ENCODE data around the gene LMNTD1. TPM values are rescaled to one million over a fixed set of nuclear protein-coding genes. Genes with fewer than 3 reads are reported as not detected.
A peak's percentile ranks its signal among the peaks of the same experiment; 100 is the strongest.

The LMNTD1 gene
- total and polyA plus RNA-seq, 2 experiments from 2014 or later, result 0.87 TPM; not detected in 1

- peak overlapping the region; percentile 68 for H3K27ac ChIP-seq
- no peak for TF ChIP-seq CTCF (IDR thresholded peaks at IDR 0.05; ENCODE audit: poor library complexity)
- TF ChIP-seq EZH2 (IDR thresholded peaks at IDR 0.05; ENCODE audit: borderline replicate concordance), result no peak
- TF ChIP-seq EZH2phosphoT487 (IDR thresholded peaks at IDR 0.05; ENCODE audit: low read depth, severe bottlenecking, unreplicated experiment), result no peak
- no peak overlapping the region for H2AFZ ChIP-seq
- no peaks in the 10 kb centered on the region for H3K4me1 ChIP-seq (ENCODE audit: insufficient read depth)
- no peaks in the 10 kb centered on the region for H4K20me1 ChIP-seq (ENCODE audit: insufficient read depth, poor library complexity, severe bottlenecking)
- no peaks in the 10 kb centered on the region for H3K9me3 ChIP-seq (ENCODE audit: low read depth)
- WGBS (ENCODE audit: low lambda C conversion rate, missing lambda C conversion rate), result 85% methylated on average over 2 of the region's 2 CpGs
- no peaks in the 10 kb centered on the region for H3K79me2 ChIP-seq
- H3K9me2 ChIP-seq (replicated peaks; ENCODE audit: insufficient read depth), result no peaks in the 10 kb centered on the region
- no peaks in the 10 kb centered on the region for H3K36me3 ChIP-seq (replicated peaks; ENCODE audit: insufficient read depth, low read depth)
- DNase-seq (ENCODE audit: low spot score), result peak; percentile 52
- no peaks in the 10 kb centered on the region for H3K27me3 ChIP-seq
- no peak overlapping the region for H3K4me2 ChIP-seq
- H3K4me3 ChIP-seq, result no peak overlapping the region
Observed at GRCh38 chr12:25469861-25470260, 83.2 kb downstream of the LMNTD1 start.

DNA sequence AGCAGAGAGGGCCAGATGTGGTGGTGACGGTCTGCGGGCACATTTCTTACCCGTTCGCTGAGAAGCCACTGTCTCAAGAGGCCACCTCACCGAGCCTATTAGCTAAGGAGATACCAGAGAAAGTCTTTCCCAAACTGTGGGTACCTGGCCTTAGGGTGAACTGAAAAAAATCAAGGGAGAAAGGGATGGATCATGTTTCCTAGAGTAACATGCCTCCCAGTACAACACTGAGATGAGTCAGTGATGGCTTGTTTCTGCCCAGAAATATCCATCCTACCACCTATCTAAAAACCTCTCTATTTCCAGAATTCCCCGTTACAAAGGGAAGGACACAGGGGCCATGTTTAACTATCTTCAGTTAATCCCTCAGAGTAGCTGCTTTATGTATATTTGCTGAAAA lies 83.7 kb downstream of the LMNTD1 start:
- no peak overlapping the region for H3K4me2 ChIP-seq
- no peaks in the 10 kb centered on the region for H4K20me1 ChIP-seq (ENCODE audit: insufficient read depth, poor library complexity, severe bottlenecking)
- DNase-seq (ENCODE audit: low spot score), result no peak
- H3K4me3 ChIP-seq, result no peak overlapping the region
- H3K36me3 ChIP-seq (replicated peaks; ENCODE audit: insufficient read depth, low read depth), result no peaks in the 10 kb centered on the region
- H3K4me1 ChIP-seq (ENCODE audit: insufficient read depth), result no peaks in the 10 kb centered on the region
- WGBS (ENCODE audit: low lambda C conversion rate, missing lambda C conversion rate), result 76% methylated on average over 6 of the region's 6 CpGs
- TF ChIP-seq CTCF (IDR thresholded peaks at IDR 0.05; ENCODE audit: poor library complexity) (no peak), EZH2phosphoT487 (IDR thresholded peaks at IDR 0.05; ENCODE audit: low read depth, severe bottlenecking, unreplicated experiment) (no peak), EZH2 (IDR thresholded peaks at IDR 0.05; ENCODE audit: borderline replicate concordance) (no peak)
- no peak overlapping the region for H2AFZ ChIP-seq
- no peaks in the 10 kb centered on the region for H3K27me3 ChIP-seq
- H3K27ac ChIP-seq, result peak overlapping the region; percentile 68
- H3K9me3 ChIP-seq (ENCODE audit: low read depth), result no peaks in the 10 kb centered on the region
- no peaks in the 10 kb centered on the region for H3K79me2 ChIP-seq
- H3K9me2 ChIP-seq (replicated peaks; ENCODE audit: insufficient read depth), result no peaks in the 10 kb centered on the region

- Histone ChIP-seq H3K79me2 (no peaks in the 10 kb centered on the region), H3K9me2 (replicated peaks; ENCODE audit: insufficient read depth) (no peaks in the 10 kb centered on the region), H3K4me1 (ENCODE audit: insufficient read depth) (no peaks in the 10 kb centered on the region), H3K27me3 (no peaks in the 10 kb centered on the region), H3K36me3 (replicated peaks; ENCODE audit: insufficient read depth, low read depth) (no peaks in the 10 kb centered on the region), H2AFZ (no peak overlapping the region), H3K27ac (no peak overlapping the region), H3K4me3 (no peak overlapping the region), H3K4me2 (no peak overlapping the region), H3K9me3 (ENCODE audit: low read depth) (no peaks in the 10 kb centered on the region), H4K20me1 (ENCODE audit: insufficient read depth, poor library complexity, severe bottlenecking) (no peaks in the 10 kb centered on the region)
- no peak for DNase-seq (ENCODE audit: low spot score)
- TF ChIP-seq EZH2 (IDR thresholded peaks at IDR 0.05; ENCODE audit: borderline replicate concordance) (no peak), EZH2phosphoT487 (IDR thresholded peaks at IDR 0.05; ENCODE audit: low read depth, severe bottlenecking, unreplicated experiment) (no peak), CTCF (IDR thresholded peaks at IDR 0.05; ENCODE audit: poor library complexity) (no peak)
- WGBS (ENCODE audit: low lambda C conversion rate, missing lambda C conversion rate), result 92% methylated on average over 8 of the region's 8 CpGs
Observed at GRCh38 chr12:25463521-25463920, 89.6 kb downstream of the LMNTD1 start.

- no peak overlapping the region for H3K4me3 ChIP-seq
- no peaks in the 10 kb centered on the region for H3K9me2 ChIP-seq (replicated peaks; ENCODE audit: insufficient read depth)
- WGBS (ENCODE audit: low lambda C conversion rate, missing lambda C conversion rate), result 74% methylated on average over 4 of the region's 4 CpGs
- H4K20me1 ChIP-seq (ENCODE audit: insufficient read depth, poor library complexity, severe bottlenecking), result no peaks in the 10 kb centered on the region
- no peaks in the 10 kb centered on the region for H3K9me3 ChIP-seq (ENCODE audit: low read depth)
- TF ChIP-seq CTCF (IDR thresholded peaks at IDR 0.05; ENCODE audit: poor library complexity) (no peak), EZH2 (IDR thresholded peaks at IDR 0.05; ENCODE audit: borderline replicate concordance) (no peak), EZH2phosphoT487 (IDR thresholded peaks at IDR 0.05; ENCODE audit: low read depth, severe bottlenecking, unreplicated experiment) (no peak)
- H3K36me3 ChIP-seq (replicated peaks; ENCODE audit: insufficient read depth, low read depth), result no peaks in the 10 kb centered on the region
- H3K27me3 ChIP-seq, result no peaks in the 10 kb centered on the region
- H3K79me2 ChIP-seq, result no peaks in the 10 kb centered on the region
- no peak overlapping the region for H3K4me2 ChIP-seq
- no peak overlapping the region for H3K27ac ChIP-seq
- DNase-seq (ENCODE audit: low spot score), result no peak
- H3K4me1 ChIP-seq (ENCODE audit: insufficient read depth), result no peaks in the 10 kb centered on the region
- H2AFZ ChIP-seq, result no peak overlapping the region
Observed at GRCh38 chr12:25463005-25463404, 90.1 kb downstream of the LMNTD1 start.

All from hepatocyte (in vitro differentiated cells).